ENCODE results near the gene FBXL14. TPM values are rescaled to one million over a fixed set of nuclear protein-coding genes. Genes with fewer than 3 reads are reported as not detected.
A peak's percentile ranks its signal among the peaks of the same experiment; 100 is the strongest.

FBXL14 gene
- total and polyA plus RNA-seq, 2 of the 13 experiments (the other 11 are each of a cell fraction or from before 2014, with no cell fraction given): 7.0 to 7.4 TPM

- Histone ChIP-seq H3K4me1 (ENCODE audit: insufficient read depth, low read length) (peaks cover 29% of the 10 kb centered on the region), H3K9me3 (ENCODE audit: low read length) (no peaks in the 10 kb centered on the region), H3K4me2 (ENCODE audit: low read depth, low read length) (peak overlapping the region; percentile 56), H2AFZ (ENCODE audit: low read length) (no peak overlapping the region), H3K27ac (ENCODE audit: extremely low read length, insufficient read depth, low read length) (no peak overlapping the region), H4K20me1 (ENCODE audit: insufficient read depth, low read length) (no peaks in the 10 kb centered on the region), H3K36me3 (replicated peaks in 1 of 2; ENCODE audit: control insufficient read depth in 1 of 2, insufficient read depth in 2 of 2, low read length in 2 of 2) (no peaks in the 10 kb centered on the region), H3K9ac (ENCODE audit: insufficient read depth, low read depth, low read length) (no peak overlapping the region), H3K79me2 (ENCODE audit: insufficient read depth, low read length) (no peaks in the 10 kb centered on the region), H3K27me3 (ENCODE audit: control insufficient read depth in 1 of 2, insufficient read depth in 2 of 2, low read length in 2 of 2) (peaks cover 8 to 26% of the 10 kb centered on the region in 2 experiments; a peak in 3 of 5 replicates), H3K4me3 (replicated peaks in 1 of 3; ENCODE audit: insufficient read depth in 1 of 3, low read depth in 2 of 3, low read length in 3 of 3) (no peak overlapping the region)
- POLR2A ChIA-PET: no interaction called here
- no TSS peak for BruUV-seq (replicated peaks)
- ATAC-seq (no peak), DNase-seq (ENCODE audit: low spot score) (no peak), FAIRE-seq (no peak)
- WGBS (ENCODE audit: low lambda C conversion rate): 57% methylated on average over 11 of the region's 11 CpGs
- no peak for TF ChIP-seq SMAD1 (CRISPR knock-in tag; IDR thresholded peaks at IDR 0.05; ENCODE audit: borderline replicate concordance, low read depth)
- TF ChIP-seq SIN3B (IDR thresholded peaks at IDR 0.05; ENCODE audit: low read length): no peak
- no peak for TF ChIP-seq EEA1 (CRISPR knock-in tag; IDR thresholded peaks at IDR 0.05; ENCODE audit: borderline replicate concordance)
- no peak for TF ChIP-seq DNMT3B (CRISPR knock-in tag; conservative IDR thresholded peaks at IDR 0.05)
- TF ChIP-seq ZNF644 (CRISPR knock-in tag; IDR thresholded peaks at IDR 0.05; ENCODE audit: low read depth): no peak
- no peak for TF ChIP-seq KAT7 (CRISPR knock-in tag; IDR thresholded peaks at IDR 0.05; ENCODE audit: borderline replicate concordance)
- 0 out of 2 replicates have a peak, but pooled peaks have one; percentile 53 for TF ChIP-seq U2AF2 (IDR thresholded peaks at IDR 0.05; ENCODE audit: low read depth, low read length)
- TF ChIP-seq MXI1 (IDR thresholded peaks at IDR 0.05; ENCODE audit: borderline replicate concordance, low read depth, low read length): no peak
- no peak for TF ChIP-seq IKZF5 (CRISPR knock-in tag; IDR thresholded peaks at IDR 0.05)
- TF ChIP-seq ZKSCAN5 (CRISPR knock-in tag; IDR thresholded peaks at IDR 0.05): no peak
- TF ChIP-seq THAP8 (CRISPR knock-in tag; IDR thresholded peaks at IDR 0.05; ENCODE audit: borderline replicate concordance): no peak
- TF ChIP-seq ZNF605 (CRISPR knock-in tag; IDR thresholded peaks at IDR 0.05): no peak
- TF ChIP-seq ZNF276 (CRISPR knock-in tag; IDR thresholded peaks at IDR 0.05; ENCODE audit: low read depth): no peak
- TF ChIP-seq ARNTL (CRISPR knock-in tag; IDR thresholded peaks at IDR 0.05): no peak
- peak; percentile 92 for TF ChIP-seq ZNF512 (CRISPR knock-in tag; IDR thresholded peaks at IDR 0.05)
- no peak for TF ChIP-seq RNF2 (conservative IDR thresholded peaks at IDR 0.05; ENCODE audit: low read depth)
- intact Hi-C loops (cut with micrococcal nuclease; ENCODE audit: unreplicated experiment): no loop called here
- in situ Hi-C loops (cut with HindIII; ENCODE audit: extremely low pct_ligation_motif_present, low pct_unique_long_range_greater_than_20kb): loop anchor here (25.0 kb wide), 1 partner anchor 1020 kb away; no protein-coding TSS in a partner anchor
- CTCF ChIA-PET (ENCODE audit: low intra/inter-chr PET ratio, low total read pairs): interaction anchor here (1.2 to 2.4 kb wide), 2 partner anchors 464 kb away, joined by 3 to 32 read pairs; no protein-coding TSS in a partner anchor
These were observed 12.2 kb downstream of the FBXL14 start for GRCh38 chr12:1581973-1582708.

Data from HepG2 (cell line).